ENCODE results near the gene MRPS16.

Gene MRPS16

GRCh38 chr10:73238990-73239566 lies 13.4 kb downstream of the MRPS16 start:
- Histone ChIP-seq H3K4me1 (ENCODE audit: control insufficient read depth, insufficient read depth, low read length) (no peaks in the 10 kb centered on the region), H3K9me3 (ENCODE audit: control insufficient read depth, insufficient read depth, low read depth, low read length) (no peaks in the 10 kb centered on the region), H3K27me3 (ENCODE audit: control insufficient read depth, insufficient read depth, low read length) (no peaks in the 10 kb centered on the region), H3K27ac (ENCODE audit: low read depth, low read length) (no peak overlapping the region), H3K36me3 (ENCODE audit: control insufficient read depth, insufficient read depth, low read length) (peaks cover 89% of the 10 kb centered on the region), H3K9ac (ENCODE audit: low read length) (no peak overlapping the region), H3K4me3 (ENCODE audit: low read depth, low read length) (no peak overlapping the region)

- no peak overlapping the region for H3K27ac ChIP-seq (ENCODE audit: low read depth, low read length)
- H3K27me3 ChIP-seq (ENCODE audit: control insufficient read depth, insufficient read depth, low read length), result no peaks in the 10 kb centered on the region
- H3K36me3 ChIP-seq (ENCODE audit: control insufficient read depth, insufficient read depth, low read length), result peaks cover 50% of the 10 kb centered on the region
Observed at GRCh38 chr10:73234695-73235094, 17.7 kb downstream of the MRPS16 start.

DNA sequence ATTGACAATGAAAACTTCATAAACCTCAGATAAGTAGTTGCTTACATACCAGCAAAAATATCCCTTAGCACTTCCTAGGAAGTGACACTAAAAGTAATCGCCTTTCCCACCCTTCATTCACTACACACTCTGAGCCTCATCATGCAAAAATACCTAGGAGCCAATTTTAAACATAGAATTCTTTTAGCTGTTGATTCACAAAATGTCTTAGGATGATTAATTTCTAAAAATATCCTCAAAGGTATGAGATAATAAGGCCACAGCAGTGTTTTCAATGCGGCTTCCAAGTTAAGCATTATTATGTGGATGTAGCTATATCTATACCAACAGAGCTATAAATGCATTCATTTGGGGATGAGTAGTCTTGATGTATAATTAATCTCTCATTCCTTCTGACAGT lies 18.6 kb downstream of the MRPS16 start:
- no peaks in the 10 kb centered on the region for H3K27me3 ChIP-seq (ENCODE audit: control insufficient read depth, insufficient read depth, low read length)
- H3K9ac ChIP-seq (ENCODE audit: low read length), result no peak overlapping the region
- H3K36me3 ChIP-seq (ENCODE audit: control insufficient read depth, insufficient read depth, low read length), result peaks cover 42% of the 10 kb centered on the region
- no peak overlapping the region for H3K4me3 ChIP-seq (ENCODE audit: low read depth, low read length)
- H3K4me1 ChIP-seq (ENCODE audit: control insufficient read depth, insufficient read depth, low read length), result no peaks in the 10 kb centered on the region
- H3K9me3 ChIP-seq (ENCODE audit: control insufficient read depth, insufficient read depth, low read depth, low read length), result no peaks in the 10 kb centered on the region
- no peak overlapping the region for H3K27ac ChIP-seq (ENCODE audit: low read depth, low read length)

More at GRCh38 chr10:73234695-73235094, 17.7 kb downstream of the MRPS16 start:
- Histone ChIP-seq H3K9me3 (ENCODE audit: control insufficient read depth, insufficient read depth, low read depth, low read length) (no peaks in the 10 kb centered on the region), H3K9ac (ENCODE audit: low read length) (no peak overlapping the region), H3K4me1 (ENCODE audit: control insufficient read depth, insufficient read depth, low read length) (no peaks in the 10 kb centered on the region), H3K4me3 (ENCODE audit: low read depth, low read length) (no peak overlapping the region)

DNA sequence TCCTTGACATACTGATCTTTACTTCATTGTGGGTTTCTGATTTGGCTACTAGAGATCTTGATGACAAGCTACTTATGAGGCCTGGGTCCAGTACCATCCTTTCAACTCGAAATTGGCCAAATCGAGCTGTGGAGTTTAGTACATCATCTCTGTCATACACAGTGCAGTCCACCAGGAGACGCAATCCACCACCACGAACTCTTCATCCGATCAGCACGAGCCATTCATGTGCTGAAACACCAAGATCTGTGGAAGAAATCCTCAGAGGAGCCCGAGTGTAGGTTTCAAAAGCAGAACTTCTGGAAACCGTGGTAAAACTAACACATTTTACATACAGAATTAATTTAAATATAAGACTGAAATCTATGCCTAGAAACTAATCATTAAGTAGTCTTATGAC lies 19.6 kb downstream of the MRPS16 start:
- Histone ChIP-seq H3K27ac (ENCODE audit: low read depth, low read length) (no peak overlapping the region), H3K27me3 (ENCODE audit: control insufficient read depth, insufficient read depth, low read length) (no peaks in the 10 kb centered on the region), H3K36me3 (ENCODE audit: control insufficient read depth, insufficient read depth, low read length) (peaks cover 33% of the 10 kb centered on the region), H3K9me3 (ENCODE audit: control insufficient read depth, insufficient read depth, low read depth, low read length) (no peaks in the 10 kb centered on the region), H3K9ac (ENCODE audit: low read length) (no peak overlapping the region), H3K4me1 (ENCODE audit: control insufficient read depth, insufficient read depth, low read length) (no peaks in the 10 kb centered on the region), H3K4me3 (ENCODE audit: low read depth, low read length) (no peak overlapping the region)

DNA sequence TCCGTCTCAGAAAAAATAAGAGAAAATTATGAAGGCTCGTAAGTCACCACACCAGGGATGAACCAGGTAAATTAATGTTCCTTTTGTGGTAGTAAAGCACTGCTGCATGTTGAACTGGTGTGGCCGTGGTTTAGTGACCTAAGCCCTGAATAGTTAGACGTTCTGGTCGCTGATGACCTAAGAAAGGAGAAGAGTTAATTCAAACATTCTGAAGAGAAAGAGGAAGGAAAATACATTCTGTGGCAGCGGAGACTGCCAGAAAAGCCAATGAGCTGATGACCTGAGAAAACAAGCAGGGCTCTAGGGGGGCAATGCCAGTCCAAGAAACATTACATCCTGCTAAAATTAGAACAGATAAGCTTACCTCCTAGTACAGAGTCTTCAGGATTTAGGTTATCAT lies 22.9 kb downstream of the MRPS16 start:
- H3K4me1 ChIP-seq (ENCODE audit: control insufficient read depth, insufficient read depth, low read length), result no peaks in the 10 kb centered on the region
- H3K27me3 ChIP-seq (ENCODE audit: control insufficient read depth, insufficient read depth, low read length), result no peaks in the 10 kb centered on the region
- no peaks in the 10 kb centered on the region for H3K9me3 ChIP-seq (ENCODE audit: control insufficient read depth, insufficient read depth, low read depth, low read length)
- H3K36me3 ChIP-seq (ENCODE audit: control insufficient read depth, insufficient read depth, low read length), result peaks cover 9% of the 10 kb centered on the region
- no peak overlapping the region for H3K27ac ChIP-seq (ENCODE audit: low read depth, low read length)
- no peak overlapping the region for H3K9ac ChIP-seq (ENCODE audit: low read length)
- H3K4me3 ChIP-seq (ENCODE audit: low read depth, low read length), result no peak overlapping the region

GRCh38 chr10:73228247-73228646 lies 24.2 kb downstream of the MRPS16 start:
- no peak overlapping the region for H3K4me3 ChIP-seq (ENCODE audit: low read depth, low read length)
- no peaks in the 10 kb centered on the region for H3K4me1 ChIP-seq (ENCODE audit: control insufficient read depth, insufficient read depth, low read length)
- no peak overlapping the region for H3K9ac ChIP-seq (ENCODE audit: low read length)
- H3K36me3 ChIP-seq (ENCODE audit: control insufficient read depth, insufficient read depth, low read length), result no peaks in the 10 kb centered on the region
- no peak overlapping the region for H3K27ac ChIP-seq (ENCODE audit: low read depth, low read length)
- no peaks in the 10 kb centered on the region for H3K9me3 ChIP-seq (ENCODE audit: control insufficient read depth, insufficient read depth, low read depth, low read length)
- H3K27me3 ChIP-seq (ENCODE audit: control insufficient read depth, insufficient read depth, low read length), result no peaks in the 10 kb centered on the region

- H3K9ac ChIP-seq (ENCODE audit: low read length), result no peak overlapping the region
- H3K4me1 ChIP-seq (ENCODE audit: control insufficient read depth, insufficient read depth, low read length), result no peaks in the 10 kb centered on the region
- H3K27me3 ChIP-seq (ENCODE audit: control insufficient read depth, insufficient read depth, low read length), result no peaks in the 10 kb centered on the region
- no peak overlapping the region for H3K27ac ChIP-seq (ENCODE audit: low read depth, low read length)
- H3K36me3 ChIP-seq (ENCODE audit: control insufficient read depth, insufficient read depth, low read length), result no peaks in the 10 kb centered on the region
- no peaks in the 10 kb centered on the region for H3K9me3 ChIP-seq (ENCODE audit: control insufficient read depth, insufficient read depth, low read depth, low read length)
- no peak overlapping the region for H3K4me3 ChIP-seq (ENCODE audit: low read depth, low read length)
Observed at GRCh38 chr10:73226663-73227062, 25.8 kb downstream of the MRPS16 start.

GRCh38 chr10:73225518-73225917 lies 26.9 kb downstream of the MRPS16 start:
- H3K4me1 ChIP-seq (ENCODE audit: control insufficient read depth, insufficient read depth, low read length), result no peaks in the 10 kb centered on the region
- no peak overlapping the region for H3K27ac ChIP-seq (ENCODE audit: low read depth, low read length)
- H3K4me3 ChIP-seq (ENCODE audit: low read depth, low read length), result no peak overlapping the region
- H3K27me3 ChIP-seq (ENCODE audit: control insufficient read depth, insufficient read depth, low read length), result no peaks in the 10 kb centered on the region
- no peaks in the 10 kb centered on the region for H3K36me3 ChIP-seq (ENCODE audit: control insufficient read depth, insufficient read depth, low read length)
- H3K9me3 ChIP-seq (ENCODE audit: control insufficient read depth, insufficient read depth, low read depth, low read length), result no peaks in the 10 kb centered on the region
- no peak overlapping the region for H3K9ac ChIP-seq (ENCODE audit: low read length)

DNA sequence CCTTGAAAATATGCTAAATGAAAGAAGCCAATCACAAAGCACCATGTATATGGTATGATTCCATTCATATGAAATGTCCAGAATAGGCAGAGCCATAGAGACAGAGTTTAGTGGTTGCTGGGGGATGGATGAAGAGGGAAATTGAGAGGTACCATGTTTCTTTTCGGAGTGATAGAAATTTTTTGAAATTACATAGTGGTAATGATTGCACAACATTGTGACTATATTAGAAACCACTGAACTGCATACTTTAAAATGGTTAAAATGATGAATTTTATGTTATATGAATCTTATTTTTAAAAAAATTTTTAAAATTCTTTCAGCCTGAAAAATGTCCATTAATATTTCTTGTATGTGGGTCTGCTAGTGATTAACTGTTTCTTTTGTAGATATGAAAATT lies 31.5 kb downstream of the MRPS16 start:
- peaks cover 12% of the 10 kb centered on the region for H3K36me3 ChIP-seq (ENCODE audit: control insufficient read depth, insufficient read depth, low read length)
- no peak overlapping the region for H3K9ac ChIP-seq (ENCODE audit: low read length)
- H3K9me3 ChIP-seq (ENCODE audit: control insufficient read depth, insufficient read depth, low read depth, low read length), result no peaks in the 10 kb centered on the region
- H3K27me3 ChIP-seq (ENCODE audit: control insufficient read depth, insufficient read depth, low read length), result no peaks in the 10 kb centered on the region
- H3K4me1 ChIP-seq (ENCODE audit: control insufficient read depth, insufficient read depth, low read length), result no peaks in the 10 kb centered on the region
- no peak overlapping the region for H3K27ac ChIP-seq (ENCODE audit: low read depth, low read length)
- no peak overlapping the region for H3K4me3 ChIP-seq (ENCODE audit: low read depth, low read length)

GRCh38 chr10:73219384-73219783 lies 33.1 kb downstream of the MRPS16 start:
- Histone ChIP-seq H3K9ac (ENCODE audit: low read length) (no peak overlapping the region), H3K4me3 (ENCODE audit: low read depth, low read length) (no peak overlapping the region), H3K27ac (ENCODE audit: low read depth, low read length) (no peak overlapping the region), H3K9me3 (ENCODE audit: control insufficient read depth, insufficient read depth, low read depth, low read length) (no peaks in the 10 kb centered on the region), H3K36me3 (ENCODE audit: control insufficient read depth, insufficient read depth, low read length) (peaks cover 12% of the 10 kb centered on the region), H3K27me3 (ENCODE audit: control insufficient read depth, insufficient read depth, low read length) (no peaks in the 10 kb centered on the region), H3K4me1 (ENCODE audit: control insufficient read depth, insufficient read depth, low read length) (no peaks in the 10 kb centered on the region)

DNA sequence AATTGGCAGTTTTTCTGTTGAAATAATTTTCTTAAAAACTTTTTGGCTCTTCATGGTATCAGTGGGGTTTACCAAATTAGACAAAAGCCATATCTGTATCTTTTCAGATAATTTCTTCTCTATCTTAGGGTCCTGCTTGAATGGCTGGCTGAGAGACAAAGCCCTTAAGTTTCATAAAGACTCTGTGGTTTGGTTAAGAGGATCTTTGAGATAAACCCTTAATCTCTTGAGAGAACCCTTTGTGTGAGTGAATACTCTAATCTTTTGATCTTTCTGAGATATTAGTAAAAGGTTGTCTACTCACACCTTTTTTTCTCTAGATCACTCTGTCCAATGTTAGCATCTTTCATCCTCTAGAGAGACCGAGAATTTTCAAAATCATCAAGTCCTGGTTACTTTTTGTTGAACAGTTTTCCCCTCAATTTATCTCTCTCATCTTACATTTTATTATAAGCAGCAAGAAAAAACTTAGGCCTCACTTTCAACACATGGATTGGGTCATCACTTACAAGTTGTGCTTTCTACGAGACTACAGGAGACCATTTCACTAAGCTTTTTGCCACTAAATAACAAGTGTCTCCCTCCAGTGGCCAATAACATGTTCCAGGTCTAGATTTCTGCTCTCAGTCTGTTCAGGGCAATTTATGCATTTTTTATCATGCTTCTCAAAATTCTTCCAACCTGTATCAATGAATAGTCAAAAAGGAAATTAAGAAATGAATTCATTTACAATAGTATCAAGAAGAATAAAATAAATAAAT lies 33.8 kb downstream of the MRPS16 start:
- peaks cover 12% of the 10 kb centered on the region for H3K36me3 ChIP-seq (ENCODE audit: control insufficient read depth, insufficient read depth, low read length)
- no peaks in the 10 kb centered on the region for H3K4me1 ChIP-seq (ENCODE audit: control insufficient read depth, insufficient read depth, low read length)
- no peaks in the 10 kb centered on the region for H3K9me3 ChIP-seq (ENCODE audit: control insufficient read depth, insufficient read depth, low read depth, low read length)
- no peaks in the 10 kb centered on the region for H3K27me3 ChIP-seq (ENCODE audit: control insufficient read depth, insufficient read depth, low read length)
- H3K27ac ChIP-seq (ENCODE audit: low read depth, low read length), result no peak overlapping the region
- no peak overlapping the region for H3K9ac ChIP-seq (ENCODE audit: low read length)
- H3K4me3 ChIP-seq (ENCODE audit: low read depth, low read length), result no peak overlapping the region

Measured in HUES6 (cell line).